GM13976 (cell line): ENCODE results near the gene VDAC1.
"Not testable (repeated sequence)": the region's sequence is repeated elsewhere in the genome, so short reads cannot be mapped to it uniquely, and the experiment has no call there.

Source experiments
- DNase-seq: peaks from one replicate; pipeline ENCODE4 v3.0.0; 2012; ENCODE audit warnings: low spot score
- in situ Hi-C: fragments of 300-500 bp; cut with MboI; formaldehyde crosslinking; loops from one replicate; pipeline ENCODE4 v1.12.0; 2022; ENCODE audit warnings: low sequenced_read_pairs, mixed read lengths, inconsistent platforms; ENCODE audit not compliant: unreplicated experiment
- TF ChIP-seq, protein P1 (sequence below): IDR thresholded peaks from 2 replicates; pipeline ENCODE4 v1.5.1; 2012; ENCODE audit warnings: borderline replicate concordance, mild to moderate bottlenecking; ENCODE audit not compliant: insufficient read depth; ENCODE audit errors: extremely low read depth, missing control alignments, control extremely low read depth

VDAC1 gene

DNA sequence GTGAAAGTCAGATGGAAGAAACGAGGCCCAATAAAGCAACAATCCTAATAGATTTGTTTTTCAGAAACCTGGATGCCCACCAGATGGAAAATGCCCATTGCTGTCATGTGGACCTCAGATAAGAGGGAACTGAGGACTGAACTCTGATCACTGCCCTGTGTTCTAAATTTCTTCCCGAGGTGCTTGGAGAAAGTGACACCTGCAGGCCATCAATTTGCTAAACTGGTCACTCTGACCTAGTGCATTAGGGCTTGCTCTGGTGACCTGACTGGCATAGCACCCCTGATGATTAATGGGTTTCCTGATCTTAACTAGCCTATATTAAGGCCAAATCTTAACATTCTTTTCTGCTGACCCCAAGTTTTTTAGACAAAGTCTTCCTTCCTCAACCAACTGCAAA lies 32.4 kb upstream of the VDAC1 start:
- in situ Hi-C loops, result loop anchor here (25.0 kb wide), 1 partner anchor 250 kb away; no protein-coding TSS in a partner anchor
- TF ChIP-seq, protein P1, sequence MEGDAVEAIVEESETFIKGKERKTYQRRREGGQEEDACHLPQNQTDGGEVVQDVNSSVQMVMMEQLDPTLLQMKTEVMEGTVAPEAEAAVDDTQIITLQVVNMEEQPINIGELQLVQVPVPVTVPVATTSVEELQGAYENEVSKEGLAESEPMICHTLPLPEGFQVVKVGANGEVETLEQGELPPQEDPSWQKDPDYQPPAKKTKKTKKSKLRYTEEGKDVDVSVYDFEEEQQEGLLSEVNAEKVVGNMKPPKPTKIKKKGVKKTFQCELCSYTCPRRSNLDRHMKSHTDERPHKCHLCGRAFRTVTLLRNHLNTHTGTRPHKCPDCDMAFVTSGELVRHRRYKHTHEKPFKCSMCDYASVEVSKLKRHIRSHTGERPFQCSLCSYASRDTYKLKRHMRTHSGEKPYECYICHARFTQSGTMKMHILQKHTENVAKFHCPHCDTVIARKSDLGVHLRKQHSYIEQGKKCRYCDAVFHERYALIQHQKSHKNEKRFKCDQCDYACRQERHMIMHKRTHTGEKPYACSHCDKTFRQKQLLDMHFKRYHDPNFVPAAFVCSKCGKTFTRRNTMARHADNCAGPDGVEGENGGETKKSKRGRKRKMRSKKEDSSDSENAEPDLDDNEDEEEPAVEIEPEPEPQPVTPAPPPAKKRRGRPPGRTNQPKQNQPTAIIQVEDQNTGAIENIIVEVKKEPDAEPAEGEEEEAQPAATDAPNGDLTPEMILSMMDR, result no peak
- DNase-seq, result no peak

DNA sequence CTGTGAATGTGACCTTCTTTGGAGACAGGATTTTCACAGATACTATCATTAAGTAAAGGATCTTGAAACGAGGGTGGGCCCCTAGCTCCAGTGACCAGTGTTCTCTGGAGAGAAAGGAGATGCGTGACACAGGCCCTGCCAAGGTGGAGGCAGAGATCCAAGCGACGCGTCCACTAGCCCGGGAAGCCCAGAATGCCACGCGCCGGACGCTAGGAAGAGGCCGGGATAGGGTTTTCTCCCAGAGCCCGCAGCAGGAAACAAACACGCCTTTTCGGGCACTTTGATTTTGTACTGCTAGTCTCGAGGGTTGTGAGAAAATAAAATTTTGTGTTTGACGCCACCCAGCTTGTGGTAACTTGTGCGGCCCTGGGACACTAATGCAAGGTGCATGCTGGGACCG lies 29.6 kb upstream of the VDAC1 start:
- TF ChIP-seq, protein P1, result no peak
- DNase-seq, result no peak
- in situ Hi-C loops, result loop anchor here (25.0 kb wide), 1 partner anchor 253 kb away; no protein-coding TSS in a partner anchor

DNA sequence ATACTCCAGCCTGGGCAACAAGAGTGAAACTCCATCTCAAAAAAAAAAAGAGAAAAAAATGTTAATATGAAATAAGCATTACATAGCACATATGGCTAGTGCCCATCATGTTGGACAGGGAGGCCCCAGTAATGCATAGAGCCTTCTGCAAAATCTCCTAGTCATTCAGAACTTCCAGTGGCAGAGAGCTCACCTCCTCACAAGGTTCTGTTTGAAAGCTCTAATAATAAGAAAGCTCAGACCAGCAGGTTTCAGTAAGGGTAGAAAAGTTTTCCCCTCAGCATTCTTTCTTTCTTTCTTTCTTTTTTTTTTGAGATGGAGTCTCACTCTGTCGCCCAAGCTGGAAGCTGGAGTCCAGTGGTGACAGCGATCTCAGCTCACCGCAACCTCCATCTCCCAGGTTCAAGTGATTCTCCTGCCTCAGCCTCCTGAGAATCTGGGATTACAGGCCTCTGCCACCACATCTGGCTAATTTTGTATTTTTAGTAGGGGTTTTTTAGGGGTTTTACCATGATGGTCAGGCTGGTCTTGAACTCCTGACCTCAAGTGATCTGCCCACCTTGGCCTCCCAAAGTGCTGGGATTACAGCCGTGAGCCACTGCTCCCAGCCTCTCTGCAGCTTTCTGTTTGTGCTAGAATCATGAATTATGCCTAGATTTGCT lies 25.7 kb upstream of the VDAC1 start:
- not testable (repeated sequence) for DNase-seq
- in situ Hi-C loops, result loop anchor here (25.0 kb wide), 1 partner anchor 257 kb away; no protein-coding TSS in a partner anchor

DNA sequence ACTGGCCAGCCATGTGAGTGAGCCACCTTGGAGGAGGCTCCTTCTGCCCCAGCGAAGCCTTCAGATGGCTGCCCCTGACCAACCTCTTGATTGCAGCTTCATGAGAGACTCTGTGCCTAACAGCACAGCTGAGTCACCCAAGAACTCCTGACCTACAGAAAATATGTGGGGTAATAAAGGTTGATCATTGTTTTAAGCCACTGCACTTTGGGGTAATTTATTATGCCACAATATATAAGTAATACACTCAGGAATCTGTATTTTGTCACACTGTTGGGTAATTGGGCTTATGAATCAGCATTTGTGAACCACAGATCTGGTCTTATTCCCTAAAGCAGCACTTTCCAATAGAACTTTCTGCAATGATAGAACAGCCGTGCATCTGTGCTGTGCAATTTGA lies 24.4 kb upstream of the VDAC1 start:
- in situ Hi-C loops, result loop anchor here (25.0 kb wide), 1 partner anchor 258 kb away; no protein-coding TSS in a partner anchor
- no peak for DNase-seq
- TF ChIP-seq, protein P1, result no peak

DNA sequence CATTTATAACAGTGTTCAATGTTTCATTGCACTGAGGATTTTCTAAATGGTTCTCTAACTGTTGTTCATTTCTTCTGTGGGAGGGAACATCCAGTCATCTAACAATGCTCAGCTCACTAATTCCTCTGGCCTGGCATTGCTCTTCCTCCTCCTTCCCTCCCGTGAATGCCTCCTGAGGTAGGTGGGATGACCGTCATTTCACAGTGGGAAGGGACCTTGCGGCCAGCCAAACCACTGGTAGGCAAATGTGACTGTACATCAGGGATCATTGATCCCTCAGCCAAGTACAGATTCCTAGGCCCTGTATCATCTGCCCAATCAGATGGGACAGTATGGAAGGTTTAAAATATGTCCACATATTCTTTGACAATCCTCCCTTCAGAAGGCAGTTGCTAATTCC lies 23.7 kb upstream of the VDAC1 start:
- DNase-seq, result no peak
- in situ Hi-C loops, result loop anchor here (25.0 kb wide), 1 partner anchor 259 kb away; no protein-coding TSS in a partner anchor
- TF ChIP-seq, protein P1, result no peak

DNA sequence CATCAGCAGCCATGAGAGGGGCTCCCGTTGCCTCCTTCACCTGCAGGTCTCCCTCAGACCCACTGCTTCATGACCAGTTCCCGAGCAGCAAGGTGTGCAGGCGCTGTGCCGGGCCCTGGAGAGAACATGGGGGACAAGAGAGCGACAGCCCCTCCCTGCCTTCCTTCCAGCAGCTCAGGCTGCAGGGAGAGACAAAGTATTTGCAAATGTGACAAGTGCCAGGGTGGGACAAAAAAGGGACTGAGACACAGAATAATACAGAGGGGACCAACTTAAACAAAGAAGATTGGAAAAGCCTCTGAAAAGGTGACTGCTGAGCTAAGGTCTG lies 22.5 kb upstream of the VDAC1 start:
- TF ChIP-seq, protein P1, result no peak
- in situ Hi-C loops, result loop anchor here (25.0 kb wide), 1 partner anchor 260 kb away; no protein-coding TSS in a partner anchor
- no peak for DNase-seq

DNA sequence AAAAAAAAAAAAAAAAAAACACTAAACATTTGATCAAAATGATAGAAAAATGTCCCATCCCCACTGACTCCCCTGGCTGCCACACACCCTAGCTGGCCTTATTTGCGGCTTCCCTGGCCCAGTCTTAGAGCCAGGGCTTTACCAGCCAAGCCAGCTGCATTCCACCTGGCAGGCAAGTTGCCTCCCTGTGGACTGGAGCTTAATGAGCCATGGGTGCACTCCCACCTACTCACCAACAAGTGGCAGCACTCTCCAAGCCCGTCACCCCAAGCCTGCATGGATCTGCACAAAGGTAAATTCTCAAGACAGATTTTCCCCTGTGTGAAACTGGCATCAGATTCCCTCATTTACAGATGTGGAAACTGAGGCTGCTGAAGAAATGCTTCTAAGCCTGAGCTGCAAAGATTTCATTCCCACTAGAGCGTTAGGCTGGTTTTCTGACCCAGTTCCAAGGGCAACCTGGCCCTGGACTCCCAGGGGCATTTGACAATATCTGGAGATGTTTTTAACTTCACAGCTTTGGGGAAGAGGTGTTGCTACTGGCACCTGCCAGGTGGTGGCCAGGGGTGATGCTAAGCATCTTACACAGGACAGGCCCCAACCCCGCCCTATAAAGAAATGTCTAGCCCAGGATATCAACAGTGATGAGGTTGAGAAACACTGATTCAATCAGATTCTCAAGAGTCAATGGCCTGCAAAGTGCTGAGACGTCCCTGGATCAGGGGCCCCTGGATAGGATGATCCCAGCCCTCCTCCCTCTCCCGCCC lies 21.9 kb upstream of the VDAC1 start:
- TF ChIP-seq, protein P1, result peak; percentile 58
- DNase-seq, result peak; percentile 80
- in situ Hi-C loops, result loop anchor here (25.0 kb wide), 1 partner anchor 261 kb away; no protein-coding TSS in a partner anchor
